ENCODE measurements around the gene SCAF4. TPM values are rescaled to one million over a fixed set of nuclear protein-coding genes. Genes with fewer than 3 reads are reported as not detected.

SCAF4 gene
- total RNA-seq, 4 donors from 2014 or later: 15.6 to 34.2 (median 17.7) TPM

DNA sequence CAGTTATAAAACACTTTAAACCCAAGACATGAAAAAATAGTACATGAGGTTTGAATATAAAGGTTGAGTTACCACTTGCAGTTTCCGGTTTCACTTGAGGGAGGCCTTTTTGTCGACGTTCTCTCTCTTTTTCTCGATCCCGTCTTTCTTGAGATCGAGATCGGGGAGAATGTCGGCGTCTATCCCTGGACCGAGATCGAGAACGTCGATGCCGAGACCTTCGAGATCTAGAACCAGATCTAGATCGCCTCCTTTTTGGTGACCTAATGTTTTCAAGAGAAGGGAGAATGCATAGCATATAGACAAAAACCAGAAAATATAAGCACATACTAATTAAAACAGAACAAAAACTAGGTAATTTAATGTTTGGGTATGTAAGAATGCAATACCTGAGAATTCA, 38.7 kb downstream of the SCAF4 start:
- TF ChIP-seq, protein P1, sequence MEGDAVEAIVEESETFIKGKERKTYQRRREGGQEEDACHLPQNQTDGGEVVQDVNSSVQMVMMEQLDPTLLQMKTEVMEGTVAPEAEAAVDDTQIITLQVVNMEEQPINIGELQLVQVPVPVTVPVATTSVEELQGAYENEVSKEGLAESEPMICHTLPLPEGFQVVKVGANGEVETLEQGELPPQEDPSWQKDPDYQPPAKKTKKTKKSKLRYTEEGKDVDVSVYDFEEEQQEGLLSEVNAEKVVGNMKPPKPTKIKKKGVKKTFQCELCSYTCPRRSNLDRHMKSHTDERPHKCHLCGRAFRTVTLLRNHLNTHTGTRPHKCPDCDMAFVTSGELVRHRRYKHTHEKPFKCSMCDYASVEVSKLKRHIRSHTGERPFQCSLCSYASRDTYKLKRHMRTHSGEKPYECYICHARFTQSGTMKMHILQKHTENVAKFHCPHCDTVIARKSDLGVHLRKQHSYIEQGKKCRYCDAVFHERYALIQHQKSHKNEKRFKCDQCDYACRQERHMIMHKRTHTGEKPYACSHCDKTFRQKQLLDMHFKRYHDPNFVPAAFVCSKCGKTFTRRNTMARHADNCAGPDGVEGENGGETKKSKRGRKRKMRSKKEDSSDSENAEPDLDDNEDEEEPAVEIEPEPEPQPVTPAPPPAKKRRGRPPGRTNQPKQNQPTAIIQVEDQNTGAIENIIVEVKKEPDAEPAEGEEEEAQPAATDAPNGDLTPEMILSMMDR (IDR thresholded peaks at IDR 0.05; ENCODE audit: low read depth): no peak

DNA sequence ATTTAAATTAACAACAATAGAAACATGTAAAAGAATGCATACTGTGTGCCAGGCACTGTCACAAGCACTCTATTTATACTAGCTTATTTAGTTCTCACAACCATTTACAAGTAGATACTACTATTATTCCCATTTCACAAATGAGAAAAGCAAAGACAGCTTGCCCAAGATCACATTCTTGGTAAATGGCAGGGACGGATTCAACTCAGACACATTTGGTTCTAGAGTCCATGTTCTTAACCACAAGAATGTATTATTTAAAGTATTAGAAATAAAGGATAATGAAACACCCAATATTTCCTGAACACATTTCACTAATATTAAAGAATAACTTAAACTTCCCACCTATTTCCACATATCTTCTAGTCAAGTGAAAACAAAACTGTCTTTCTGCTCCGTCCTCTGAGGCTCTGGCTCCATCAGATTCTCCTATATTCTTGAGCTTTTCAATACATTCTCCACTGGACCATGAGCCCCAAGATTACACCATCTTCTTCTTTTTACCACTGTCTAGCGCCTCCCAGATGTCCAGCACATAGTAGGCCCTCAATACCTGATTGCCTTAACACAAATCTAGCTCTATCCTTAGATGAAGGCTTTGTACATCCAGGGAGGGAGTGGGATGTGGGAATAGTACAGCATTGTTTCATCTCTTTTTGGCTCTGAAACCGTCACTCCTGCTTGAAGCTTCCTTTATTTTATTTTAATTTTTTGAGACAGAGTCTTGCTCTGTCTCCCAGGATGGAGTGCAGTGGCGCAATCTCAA, 43.1 kb downstream of the SCAF4 start:
- TF ChIP-seq, protein P1 (IDR thresholded peaks at IDR 0.05; ENCODE audit: low read depth): no peak

DNA sequence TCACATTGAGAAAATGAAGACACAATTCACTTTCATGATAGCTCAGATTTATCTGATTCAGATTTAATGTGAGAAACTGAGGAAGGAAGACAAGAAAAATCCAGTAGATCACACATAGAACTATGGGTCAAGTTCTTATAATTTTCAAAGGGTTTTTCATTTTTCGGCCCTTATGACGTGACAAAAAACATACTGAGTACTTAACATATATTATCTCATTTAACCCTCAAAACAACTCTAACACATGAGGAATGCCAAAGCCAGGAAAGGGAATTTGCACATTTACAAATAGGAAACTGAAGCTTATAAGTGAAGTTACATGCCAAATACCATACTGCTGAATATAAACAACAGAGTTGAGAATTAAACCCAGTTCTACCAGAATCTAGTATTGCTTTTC, 44.8 kb downstream of the SCAF4 start:
- TF ChIP-seq, protein P1 (IDR thresholded peaks at IDR 0.05; ENCODE audit: low read depth): no peak

DNA sequence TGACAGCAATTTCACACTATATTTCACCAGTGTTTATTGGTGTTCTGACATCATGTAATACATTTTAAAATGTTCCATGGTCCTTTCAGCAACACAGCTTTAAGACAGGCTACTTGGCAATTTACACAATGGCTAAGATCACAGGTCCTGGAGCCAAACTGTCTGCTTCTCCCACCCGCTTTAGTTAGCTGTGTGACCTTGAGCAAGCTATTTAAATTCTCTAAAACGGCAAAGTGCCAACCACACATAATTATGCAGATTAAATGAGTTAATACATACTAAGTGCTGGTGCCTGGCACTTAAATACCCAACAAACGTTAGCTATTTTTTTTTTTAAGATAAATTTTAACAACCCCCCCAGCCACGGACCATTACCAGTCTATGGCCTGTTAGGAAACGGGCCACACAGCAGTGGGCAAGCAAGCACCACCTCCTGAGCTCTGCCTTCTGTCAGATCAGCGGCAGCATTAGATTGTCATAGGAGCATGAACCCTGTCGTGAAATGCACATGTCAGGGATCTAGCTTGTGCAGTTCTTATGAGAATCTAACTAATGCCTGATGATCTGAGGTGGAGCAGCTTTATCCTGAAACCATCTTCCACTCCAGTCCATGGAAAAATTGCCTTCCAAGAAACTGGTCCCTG, 45.5 kb downstream of the SCAF4 start:
- TF ChIP-seq, protein P1 (IDR thresholded peaks at IDR 0.05; ENCODE audit: low read depth): no peak

DNA sequence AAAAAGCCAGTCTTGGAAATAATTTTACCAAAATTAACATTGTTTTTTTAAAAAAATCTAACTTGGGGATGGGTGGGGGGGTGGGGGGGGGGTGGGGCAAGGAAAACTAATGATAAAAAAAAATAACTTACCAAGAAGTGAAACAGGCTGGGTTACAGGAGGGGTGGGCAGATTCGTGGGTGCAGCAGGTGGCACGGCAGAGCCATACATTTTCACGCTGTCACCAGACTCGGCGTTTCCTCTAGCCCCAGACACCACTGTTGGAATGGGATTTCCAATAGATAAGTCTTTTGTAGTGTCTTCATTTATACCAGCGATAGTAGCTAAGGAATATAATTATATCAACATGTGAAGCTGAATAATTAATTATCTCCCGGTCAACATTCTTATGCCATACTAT, 47.0 kb downstream of the SCAF4 start:
- TF ChIP-seq, protein P1 (IDR thresholded peaks at IDR 0.05; ENCODE audit: low read depth): no peak

DNA sequence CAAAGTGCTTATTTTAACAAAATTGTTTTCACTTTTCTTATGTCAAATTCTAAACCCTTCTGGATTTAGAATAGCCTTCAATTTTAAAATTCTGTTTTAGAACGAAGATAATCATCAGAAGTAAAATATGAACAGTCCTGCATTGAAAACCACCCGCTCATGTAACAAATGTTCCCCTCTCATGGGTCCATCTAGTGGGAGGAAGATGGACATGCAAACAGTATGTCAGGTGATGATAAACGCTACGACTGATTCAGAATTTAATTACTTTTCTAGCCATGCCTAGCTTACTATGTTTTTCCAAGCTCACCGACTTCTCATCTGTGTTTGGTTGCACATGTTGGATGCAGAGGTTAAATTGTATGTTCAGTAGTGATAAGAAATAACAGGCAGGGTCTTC, 48.9 kb downstream of the SCAF4 start:
- TF ChIP-seq, protein P1 (IDR thresholded peaks at IDR 0.05; ENCODE audit: low read depth): no peak

DNA sequence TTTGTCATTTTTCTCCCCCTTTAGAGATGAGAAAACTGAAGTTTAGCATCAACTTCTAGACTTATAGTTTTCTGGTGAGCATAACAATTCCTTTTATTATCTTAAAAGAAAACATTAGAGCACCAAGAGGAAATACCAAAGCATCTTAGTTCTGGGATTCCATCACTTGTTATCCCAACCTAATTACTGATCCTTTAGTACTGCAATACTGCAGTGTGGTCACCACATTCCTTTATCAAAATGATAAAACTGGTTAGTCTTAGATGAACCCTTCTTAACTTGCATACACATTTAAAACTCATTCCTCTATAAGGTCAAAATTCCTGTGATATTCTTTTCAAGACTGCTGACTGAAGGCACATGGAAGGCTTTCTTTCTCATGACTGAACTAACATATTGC, 49.3 kb downstream of the SCAF4 start:
- TF ChIP-seq, protein P1 (IDR thresholded peaks at IDR 0.05; ENCODE audit: low read depth): no peak
